CD4-positive, alpha-beta T cell treated with Interleukin-2 at 100 ng/mL for 4 hours (primary cell): ENCODE data around the gene RNASET2.

ENCODE experiments used
- DNase-seq: peaks from one replicate; pipeline ENCODE4 v3.0.0-alpha.2; 2020; ENCODE audit warnings: low spot score

Gene RNASET2

GRCh38 chr6:166947251-166947650, 9.1 kb downstream of the RNASET2 start:
- DNase-seq: no peak

- DNase-seq: no peak
Measured at GRCh38 chr6:166946125-166946524, 10.2 kb downstream of the RNASET2 start.

- DNase-seq: no peak
Measured at GRCh38 chr6:166944666-166945256, 11.6 kb downstream of the RNASET2 start.

- DNase-seq: peak; percentile 61
Measured at GRCh38 chr6:166942393-166943168, 13.8 kb downstream of the RNASET2 start.

- DNase-seq: no peak
Measured at GRCh38 chr6:166940643-166941068, 15.7 kb downstream of the RNASET2 start.

- no peak for DNase-seq
Measured at GRCh38 chr6:166939894-166940293, 16.5 kb downstream of the RNASET2 start.

GRCh38 chr6:166939345-166939744, 17.0 kb downstream of the RNASET2 start:
- no peak for DNase-seq

- DNase-seq: no peak
Measured at GRCh38 chr6:166938704-166939103, 17.6 kb downstream of the RNASET2 start.

- no peak for DNase-seq
Measured at GRCh38 chr6:166938150-166938549, 18.2 kb downstream of the RNASET2 start.

GRCh38 chr6:166937746-166938145, 18.6 kb downstream of the RNASET2 start:
- DNase-seq: no peak

GRCh38 chr6:166936079-166936787, 20.1 kb downstream of the RNASET2 start:
- no peak for DNase-seq

- DNase-seq: no peak
Measured at GRCh38 chr6:166935353-166935752, 21.0 kb downstream of the RNASET2 start.

GRCh38 chr6:166934174-166934573, 22.2 kb downstream of the RNASET2 start:
- DNase-seq: no peak

GRCh38 chr6:166933396-166933795, 23.0 kb downstream of the RNASET2 start:
- no peak for DNase-seq

- no peak for DNase-seq
Measured at GRCh38 chr6:166932616-166933015, 23.7 kb downstream of the RNASET2 start.

- DNase-seq: no peak
Measured at GRCh38 chr6:166932116-166932515, 24.2 kb downstream of the RNASET2 start.

GRCh38 chr6:166931426-166931970, 24.9 kb downstream of the RNASET2 start:
- no peak for DNase-seq

- no peak for DNase-seq
Measured at GRCh38 chr6:166930354-166930891, 25.9 kb downstream of the RNASET2 start.

GRCh38 chr6:166929542-166930189, 26.7 kb downstream of the RNASET2 start:
- no peak for DNase-seq

GRCh38 chr6:166928644-166929541, 27.5 kb downstream of the RNASET2 start:
- DNase-seq: no peak
